Activated T-helper 17 cell treated with anti-CD3 and anti-CD28 coated beads, Interleukin-2, amount 50 U/mL, for 72 hours (primary cell): ENCODE measurements around the gene OFD1. TPM values are rescaled to one million over a fixed set of nuclear protein-coding genes. Genes with fewer than 3 reads are reported as not detected.

ENCODE experiments used
- ATAC-seq: fragments of 150-1000 bp; cut with Tn5 transposase; replicated peaks from 2 replicates; pipeline ENCODE4 v1.10.0; 2021; ENCODE audit warnings: mild to moderate bottlenecking, moderate library complexity
- H3K27ac Mint-ChIP-seq: one replicate; pipeline ENCODE4 v1.8.0; 2022; ENCODE audit warnings: mixed read lengths
- H3K27me3 Mint-ChIP-seq: one replicate; pipeline ENCODE4 v1.8.0; 2022; ENCODE audit warnings: mixed read lengths
- H3K36me3 Mint-ChIP-seq: one replicate; pipeline ENCODE4 v1.8.0; 2022; ENCODE audit warnings: low read depth, mild to moderate bottlenecking, mixed read lengths
- H3K4me1 Mint-ChIP-seq: one replicate; pipeline ENCODE4 v1.8.0; 2022; ENCODE audit warnings: mixed read lengths
- H3K4me3 Mint-ChIP-seq: one replicate; pipeline ENCODE4 v1.8.0; 2022; ENCODE audit warnings: mild to moderate bottlenecking, mixed read lengths
- H3K9me3 Mint-ChIP-seq: one replicate; pipeline ENCODE4 v1.8.0; 2022; ENCODE audit warnings: mixed read lengths
- total RNA-seq, 2 donors: library from RNA; stranded (reverse); gene quantifications; one replicate each; pipeline ENCODE4 v1.2.3, GENCODE V29; 2022

OFD1 gene
- total RNA-seq, 2 donors from 2014 or later, result 27.8 to 61.7 TPM

GRCh38 chrX:13780868-13781427, 46.4 kb downstream of the OFD1 start:
- Mint-ChIP-seq H3K27me3 (no peaks in the 10 kb centered on the region), H3K9me3 (no peaks in the 10 kb centered on the region), H3K27ac (no peak overlapping the region), H3K36me3 (peaks cover 6% of the 10 kb centered on the region), H3K4me3 (no peak overlapping the region), H3K4me1 (no peaks in the 10 kb centered on the region)
- no peak for ATAC-seq

GRCh38 chrX:13786048-13786447, 51.5 kb downstream of the OFD1 start:
- no peak overlapping the region for H3K4me3 Mint-ChIP-seq
- no peak overlapping the region for H3K27ac Mint-ChIP-seq
- H3K9me3 Mint-ChIP-seq, result no peaks in the 10 kb centered on the region
- ATAC-seq, result no peak
- no peaks in the 10 kb centered on the region for H3K27me3 Mint-ChIP-seq
- H3K4me1 Mint-ChIP-seq, result no peaks in the 10 kb centered on the region
- no peaks in the 10 kb centered on the region for H3K36me3 Mint-ChIP-seq

GRCh38 chrX:13790206-13791131, 55.9 kb downstream of the OFD1 start:
- no peak for ATAC-seq
- H3K27me3 Mint-ChIP-seq, result peaks cover 3% of the 10 kb centered on the region
- H3K27ac Mint-ChIP-seq, result no peak overlapping the region
- H3K9me3 Mint-ChIP-seq, result no peaks in the 10 kb centered on the region
- no peaks in the 10 kb centered on the region for H3K4me1 Mint-ChIP-seq
- no peaks in the 10 kb centered on the region for H3K36me3 Mint-ChIP-seq
- no peak overlapping the region for H3K4me3 Mint-ChIP-seq

GRCh38 chrX:13791145-13791544, 56.6 kb downstream of the OFD1 start:
- no peaks in the 10 kb centered on the region for H3K9me3 Mint-ChIP-seq
- H3K27me3 Mint-ChIP-seq, result peaks cover 3% of the 10 kb centered on the region
- no peaks in the 10 kb centered on the region for H3K36me3 Mint-ChIP-seq
- no peak overlapping the region for H3K4me3 Mint-ChIP-seq
- ATAC-seq, result no peak
- no peak overlapping the region for H3K27ac Mint-ChIP-seq
- H3K4me1 Mint-ChIP-seq, result no peaks in the 10 kb centered on the region

DNA sequence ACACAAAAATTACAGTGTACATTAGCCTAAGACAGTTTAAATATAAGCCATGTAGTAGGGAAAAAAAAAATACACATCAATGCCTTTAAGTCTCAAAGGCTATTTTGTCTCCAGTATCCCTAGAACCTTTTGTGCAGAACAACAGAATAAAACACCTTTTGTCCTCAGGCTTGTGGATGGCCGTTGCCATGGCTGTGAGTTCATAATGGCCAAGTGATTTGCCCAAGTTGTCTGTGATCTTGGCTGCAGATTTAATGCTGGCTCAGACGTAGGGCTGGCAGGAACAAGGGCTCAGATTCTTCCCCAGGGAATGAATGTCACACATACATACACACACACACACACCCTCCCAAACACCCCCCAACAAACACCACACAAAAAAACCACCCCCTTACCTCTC, 57.0 kb downstream of the OFD1 start:
- no peaks in the 10 kb centered on the region for H3K4me1 Mint-ChIP-seq
- H3K27ac Mint-ChIP-seq, result no peak overlapping the region
- no peaks in the 10 kb centered on the region for H3K9me3 Mint-ChIP-seq
- H3K4me3 Mint-ChIP-seq, result no peak overlapping the region
- no peaks in the 10 kb centered on the region for H3K36me3 Mint-ChIP-seq
- ATAC-seq, result no peak
- H3K27me3 Mint-ChIP-seq, result peaks cover 3% of the 10 kb centered on the region

- H3K36me3 Mint-ChIP-seq, result no peaks in the 10 kb centered on the region
- no peaks in the 10 kb centered on the region for H3K9me3 Mint-ChIP-seq
- no peak overlapping the region for H3K4me3 Mint-ChIP-seq
- no peak overlapping the region for H3K27ac Mint-ChIP-seq
- H3K4me1 Mint-ChIP-seq, result no peaks in the 10 kb centered on the region
- peaks cover 6% of the 10 kb centered on the region for H3K27me3 Mint-ChIP-seq
- no peak for ATAC-seq
Observed at GRCh38 chrX:13793897-13794296, 59.3 kb downstream of the OFD1 start.

DNA sequence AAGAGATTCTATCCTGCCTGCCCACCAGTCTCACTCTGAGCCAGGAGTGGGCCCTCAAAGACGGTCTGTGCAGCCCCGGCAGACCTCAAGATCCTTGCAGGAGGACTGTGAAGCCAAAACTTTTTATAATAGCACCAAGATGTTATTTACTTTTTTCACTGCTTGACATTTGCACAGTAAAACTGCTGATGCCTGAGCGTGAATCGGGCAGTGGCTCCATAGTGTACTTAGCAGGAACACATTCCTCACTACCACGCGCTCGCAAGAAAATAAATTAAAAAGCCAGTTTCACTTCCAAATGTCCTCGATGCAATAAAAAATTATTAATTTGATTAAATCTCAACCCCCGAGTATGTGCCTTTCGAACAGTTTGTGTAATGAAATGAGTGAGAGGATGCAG, 59.9 kb downstream of the OFD1 start:
- Mint-ChIP-seq H3K4me3 (no peak overlapping the region), H3K4me1 (no peaks in the 10 kb centered on the region), H3K27me3 (peaks cover 6% of the 10 kb centered on the region), H3K36me3 (no peaks in the 10 kb centered on the region), H3K9me3 (no peaks in the 10 kb centered on the region), H3K27ac (no peak overlapping the region)
- ATAC-seq, result no peak

DNA sequence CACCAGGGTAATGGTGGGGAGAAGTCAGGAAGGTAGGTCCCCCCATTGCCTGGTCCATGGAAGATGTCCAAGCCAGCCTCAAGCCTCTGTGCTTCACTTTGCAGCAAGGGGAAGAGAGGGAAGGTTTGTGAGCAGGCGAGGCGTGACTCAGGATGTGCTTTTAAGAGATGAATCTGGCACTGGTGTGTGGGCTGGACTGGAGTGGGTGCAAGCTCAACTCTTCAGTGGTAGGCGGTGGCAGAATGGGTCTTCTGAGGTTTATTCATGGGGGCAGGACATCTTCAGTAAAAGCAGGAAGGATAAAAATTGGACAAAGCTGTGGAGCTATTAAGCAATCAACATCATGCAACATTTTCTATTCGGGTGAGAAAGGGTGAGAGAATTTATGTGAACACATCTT, 63.0 kb downstream of the OFD1 start:
- Mint-ChIP-seq H3K4me1 (no peaks in the 10 kb centered on the region), H3K27me3 (peaks cover 6% of the 10 kb centered on the region), H3K36me3 (no peaks in the 10 kb centered on the region), H3K9me3 (no peaks in the 10 kb centered on the region), H3K4me3 (no peak overlapping the region), H3K27ac (no peak overlapping the region)
- no peak for ATAC-seq

GRCh38 chrX:13798184-13798583, 63.6 kb downstream of the OFD1 start:
- Mint-ChIP-seq H3K4me1 (no peaks in the 10 kb centered on the region), H3K36me3 (no peaks in the 10 kb centered on the region), H3K9me3 (no peaks in the 10 kb centered on the region), H3K27ac (no peak overlapping the region), H3K27me3 (peaks cover 4% of the 10 kb centered on the region), H3K4me3 (no peak overlapping the region)
- ATAC-seq, result no peak

GRCh38 chrX:13803116-13803515, 68.6 kb downstream of the OFD1 start:
- H3K4me3 Mint-ChIP-seq, result no peak overlapping the region
- no peak for ATAC-seq
- no peaks in the 10 kb centered on the region for H3K4me1 Mint-ChIP-seq
- no peaks in the 10 kb centered on the region for H3K9me3 Mint-ChIP-seq
- no peaks in the 10 kb centered on the region for H3K36me3 Mint-ChIP-seq
- H3K27me3 Mint-ChIP-seq, result peaks cover 8% of the 10 kb centered on the region
- no peak overlapping the region for H3K27ac Mint-ChIP-seq

GRCh38 chrX:13805241-13805640, 70.7 kb downstream of the OFD1 start:
- peaks cover 8% of the 10 kb centered on the region for H3K27me3 Mint-ChIP-seq
- no peaks in the 10 kb centered on the region for H3K4me1 Mint-ChIP-seq
- H3K27ac Mint-ChIP-seq, result no peak overlapping the region
- H3K36me3 Mint-ChIP-seq, result no peaks in the 10 kb centered on the region
- H3K4me3 Mint-ChIP-seq, result no peak overlapping the region
- H3K9me3 Mint-ChIP-seq, result no peaks in the 10 kb centered on the region
- no peak for ATAC-seq

DNA sequence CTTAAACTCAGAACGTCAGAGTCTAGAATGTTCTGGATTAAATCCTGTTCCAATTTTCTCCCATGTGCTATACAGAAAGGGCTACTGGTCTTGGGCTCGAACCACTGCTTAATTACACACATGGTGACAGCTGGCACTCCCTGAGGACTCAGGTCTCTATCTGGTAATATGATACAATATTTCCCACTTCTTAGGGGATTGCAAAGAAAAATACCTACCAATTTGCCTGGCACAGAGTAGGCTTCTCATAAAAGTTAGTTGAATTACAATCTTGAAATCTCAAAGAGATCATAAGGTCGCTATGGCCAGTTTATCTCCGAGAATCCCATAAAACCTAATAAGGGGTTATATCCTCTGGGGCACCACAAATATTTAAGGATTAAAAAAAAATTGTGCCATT, 73.7 kb downstream of the OFD1 start:
- Mint-ChIP-seq H3K4me3 (no peak overlapping the region), H3K9me3 (no peaks in the 10 kb centered on the region), H3K4me1 (no peaks in the 10 kb centered on the region), H3K36me3 (no peaks in the 10 kb centered on the region), H3K27ac (no peak overlapping the region), H3K27me3 (peaks cover 12% of the 10 kb centered on the region)
- ATAC-seq, result no peak

GRCh38 chrX:13808865-13809264, 74.3 kb downstream of the OFD1 start:
- Mint-ChIP-seq H3K27ac (no peak overlapping the region), H3K36me3 (no peaks in the 10 kb centered on the region), H3K4me1 (no peaks in the 10 kb centered on the region), H3K4me3 (no peak overlapping the region), H3K27me3 (peaks cover 12% of the 10 kb centered on the region), H3K9me3 (no peaks in the 10 kb centered on the region)
- ATAC-seq, result no peak

DNA sequence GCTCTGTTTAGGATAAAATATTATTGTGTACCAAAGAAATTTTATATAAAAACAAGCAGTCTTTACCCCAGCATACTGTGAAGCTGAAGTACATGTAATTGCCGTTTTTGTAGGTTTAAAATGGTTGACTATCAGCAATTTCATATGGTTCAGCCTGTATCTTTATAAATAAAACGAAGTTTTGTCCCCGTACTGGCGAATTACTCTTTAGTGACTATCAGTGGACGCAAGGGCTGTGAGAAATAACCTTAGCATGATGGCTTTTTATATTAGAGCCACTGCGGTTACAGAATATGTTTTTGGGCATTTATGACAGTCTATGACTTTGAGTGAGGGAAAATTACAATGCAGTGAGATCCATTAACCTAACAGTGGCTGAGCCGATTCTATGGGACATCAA, 81.1 kb downstream of the OFD1 start:
- no peak for ATAC-seq
- peaks cover 24% of the 10 kb centered on the region for H3K27me3 Mint-ChIP-seq
- no peak overlapping the region for H3K27ac Mint-ChIP-seq
- no peaks in the 10 kb centered on the region for H3K9me3 Mint-ChIP-seq
- no peak overlapping the region for H3K4me3 Mint-ChIP-seq
- no peaks in the 10 kb centered on the region for H3K4me1 Mint-ChIP-seq
- no peaks in the 10 kb centered on the region for H3K36me3 Mint-ChIP-seq

DNA sequence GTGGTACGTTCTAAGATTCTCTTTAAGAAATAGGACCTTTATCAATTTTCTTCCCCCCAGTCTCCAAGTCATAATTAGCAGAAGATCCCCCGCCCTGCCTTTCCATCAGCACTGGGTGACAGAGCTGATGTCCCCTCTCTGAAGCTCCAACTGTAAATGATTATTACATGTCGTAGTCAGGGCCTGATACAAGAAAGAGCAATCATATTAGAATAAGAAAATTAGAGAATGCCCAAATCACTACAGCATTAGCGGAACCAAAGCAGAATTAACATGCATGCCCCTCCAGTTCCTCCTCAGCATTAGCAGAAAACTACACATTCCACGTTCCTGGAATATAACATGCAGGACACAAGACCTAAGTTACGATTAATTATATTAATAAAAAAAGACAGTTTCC, 81.6 kb downstream of the OFD1 start:
- no peak for ATAC-seq
- Mint-ChIP-seq H3K27ac (no peak overlapping the region), H3K4me1 (no peaks in the 10 kb centered on the region), H3K4me3 (no peak overlapping the region), H3K27me3 (peaks cover 24% of the 10 kb centered on the region), H3K36me3 (no peaks in the 10 kb centered on the region), H3K9me3 (no peaks in the 10 kb centered on the region)
